Neural progenitor cell (in vitro differentiated cells): Measurements from ENCODE around the gene RNF187.

Experiments used
- EZH2 ChIP-seq: fragments of 200-600 bp; sonication (generic); IDR thresholded peaks from 2 replicates; pipeline ENCODE4 v1.6.1; 2017; ENCODE audit warnings: antibody characterized with exemption, mild to moderate bottlenecking, moderate library complexity
- EZH2phosphoT487 ChIP-seq: fragments of 200-600 bp; sonication (generic); IDR thresholded peaks from 2 replicates; pipeline ENCODE4 v1.6.1; 2017; ENCODE audit warnings: antibody characterized with exemption
- TF ChIP-seq, protein P1 (sequence below): fragments of 200-600 bp; sonication (generic); IDR thresholded peaks from 2 replicates; pipeline ENCODE4 v1.5.1; 2017; ENCODE audit warnings: antibody characterized with exemption, mild to moderate bottlenecking

DNA sequence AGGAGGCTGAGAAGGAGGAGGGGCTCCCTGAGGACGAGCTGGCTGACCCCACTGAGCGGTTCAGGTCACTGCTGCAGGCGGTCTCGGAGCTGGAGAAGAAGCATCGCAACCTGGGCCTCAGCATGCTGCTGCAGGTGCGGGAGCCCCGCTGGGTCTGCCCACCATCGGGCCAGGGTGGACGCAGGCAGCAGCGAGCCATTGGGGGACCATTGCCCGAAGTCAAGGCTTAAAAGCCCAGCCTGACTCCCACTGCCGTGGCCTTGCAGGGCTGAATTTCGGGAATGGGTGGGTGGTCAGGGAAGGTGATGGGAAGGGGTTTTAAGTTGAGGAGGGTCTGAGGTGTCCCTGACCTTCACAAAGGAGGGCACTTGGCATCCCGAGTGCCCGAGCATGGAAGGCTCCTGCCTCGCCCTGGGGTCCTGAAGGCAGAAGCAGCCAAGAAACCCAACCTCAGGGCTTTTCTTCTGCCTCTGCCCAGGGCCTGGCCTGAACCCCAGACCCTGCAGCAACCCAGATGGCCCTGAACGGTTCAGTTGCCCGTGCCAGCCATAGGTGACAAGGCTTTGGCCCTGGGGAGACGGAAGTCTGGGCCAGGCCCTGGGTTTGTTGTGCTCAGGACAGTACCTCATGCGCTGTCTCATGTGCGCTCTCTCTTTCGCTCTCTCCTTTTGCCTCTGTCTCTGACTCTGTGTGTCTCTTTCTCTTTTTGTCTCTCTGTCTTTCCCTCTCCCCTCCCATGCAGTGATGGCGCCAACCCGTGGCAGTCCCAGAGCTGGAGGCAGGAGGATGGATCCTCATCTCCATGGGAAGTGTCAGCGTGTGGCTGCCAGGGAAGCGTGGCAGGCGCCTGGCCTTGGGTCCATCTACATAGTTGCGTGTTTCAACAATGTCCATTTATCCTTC is 6.2 kb downstream of the RNF187 start:
- TF ChIP-seq EZH2phosphoT487 (no peak), EZH2 (no peak)
- TF ChIP-seq, protein P1, sequence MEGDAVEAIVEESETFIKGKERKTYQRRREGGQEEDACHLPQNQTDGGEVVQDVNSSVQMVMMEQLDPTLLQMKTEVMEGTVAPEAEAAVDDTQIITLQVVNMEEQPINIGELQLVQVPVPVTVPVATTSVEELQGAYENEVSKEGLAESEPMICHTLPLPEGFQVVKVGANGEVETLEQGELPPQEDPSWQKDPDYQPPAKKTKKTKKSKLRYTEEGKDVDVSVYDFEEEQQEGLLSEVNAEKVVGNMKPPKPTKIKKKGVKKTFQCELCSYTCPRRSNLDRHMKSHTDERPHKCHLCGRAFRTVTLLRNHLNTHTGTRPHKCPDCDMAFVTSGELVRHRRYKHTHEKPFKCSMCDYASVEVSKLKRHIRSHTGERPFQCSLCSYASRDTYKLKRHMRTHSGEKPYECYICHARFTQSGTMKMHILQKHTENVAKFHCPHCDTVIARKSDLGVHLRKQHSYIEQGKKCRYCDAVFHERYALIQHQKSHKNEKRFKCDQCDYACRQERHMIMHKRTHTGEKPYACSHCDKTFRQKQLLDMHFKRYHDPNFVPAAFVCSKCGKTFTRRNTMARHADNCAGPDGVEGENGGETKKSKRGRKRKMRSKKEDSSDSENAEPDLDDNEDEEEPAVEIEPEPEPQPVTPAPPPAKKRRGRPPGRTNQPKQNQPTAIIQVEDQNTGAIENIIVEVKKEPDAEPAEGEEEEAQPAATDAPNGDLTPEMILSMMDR: no peak
